IPS-15b (cell line): Measurements from ENCODE around the gene DGUOK.

ENCODE experiments used
- H3K27me3 ChIP-seq: one replicate; pipeline ENCODE4 v1.6.1; 2013; ENCODE audit warnings: low read length; ENCODE audit not compliant: control insufficient read depth, insufficient read depth
- H3K36me3 ChIP-seq: one replicate; pipeline ENCODE4 v1.6.1; 2013; ENCODE audit warnings: low read length; ENCODE audit not compliant: control insufficient read depth, insufficient read depth
- H3K4me1 ChIP-seq: one replicate; pipeline ENCODE4 v1.6.1; 2013; ENCODE audit warnings: mild to moderate bottlenecking, low read length; ENCODE audit not compliant: control insufficient read depth, insufficient read depth
- H3K4me3 ChIP-seq: one replicate; pipeline ENCODE4 v1.5.1; 2013; ENCODE audit warnings: low read depth, low read length
- H3K9ac ChIP-seq: one replicate; pipeline ENCODE4 v1.6.1; 2013; ENCODE audit warnings: low read depth, mild to moderate bottlenecking, low read length
- H3K9me3 ChIP-seq: one replicate; pipeline ENCODE4 v1.6.1; 2013; ENCODE audit warnings: mild to moderate bottlenecking, low read length; ENCODE audit not compliant: control insufficient read depth, insufficient read depth

The DGUOK gene

GRCh38 chr2:73915437-73915993 is 11.2 kb upstream of the DGUOK start:
- no peaks in the 10 kb centered on the region for H3K36me3 ChIP-seq
- H3K9me3 ChIP-seq: no peaks in the 10 kb centered on the region
- H3K9ac ChIP-seq: no peak overlapping the region
- H3K4me1 ChIP-seq: no peaks in the 10 kb centered on the region
- H3K4me3 ChIP-seq: no peak overlapping the region
- no peaks in the 10 kb centered on the region for H3K27me3 ChIP-seq

- no peak overlapping the region for H3K4me3 ChIP-seq
- no peaks in the 10 kb centered on the region for H3K36me3 ChIP-seq
- H3K27me3 ChIP-seq: no peaks in the 10 kb centered on the region
- no peaks in the 10 kb centered on the region for H3K9me3 ChIP-seq
- no peak overlapping the region for H3K9ac ChIP-seq
- peaks cover 8% of the 10 kb centered on the region for H3K4me1 ChIP-seq
Observed at GRCh38 chr2:73916666-73917065, 10.0 kb upstream of the DGUOK start.

- Histone ChIP-seq H3K27me3 (no peaks in the 10 kb centered on the region), H3K9ac (no peak overlapping the region), H3K4me1 (peaks cover 8% of the 10 kb centered on the region), H3K4me3 (no peak overlapping the region), H3K9me3 (no peaks in the 10 kb centered on the region), H3K36me3 (no peaks in the 10 kb centered on the region)
Observed at GRCh38 chr2:73917296-73917695, 9.4 kb upstream of the DGUOK start.

- Histone ChIP-seq H3K27me3 (no peaks in the 10 kb centered on the region), H3K4me1 (peaks cover 8% of the 10 kb centered on the region), H3K9me3 (no peaks in the 10 kb centered on the region), H3K4me3 (no peak overlapping the region), H3K9ac (no peak overlapping the region), H3K36me3 (no peaks in the 10 kb centered on the region)
Observed at GRCh38 chr2:73917696-73918207, 8.9 kb upstream of the DGUOK start.

- no peaks in the 10 kb centered on the region for H3K36me3 ChIP-seq
- no peak overlapping the region for H3K4me3 ChIP-seq
- peaks cover 8% of the 10 kb centered on the region for H3K4me1 ChIP-seq
- H3K9ac ChIP-seq: no peak overlapping the region
- H3K27me3 ChIP-seq: no peaks in the 10 kb centered on the region
- no peaks in the 10 kb centered on the region for H3K9me3 ChIP-seq
Observed at GRCh38 chr2:73918856-73919255, 7.8 kb upstream of the DGUOK start.

- no peaks in the 10 kb centered on the region for H3K9me3 ChIP-seq
- H3K9ac ChIP-seq: no peak overlapping the region
- no peaks in the 10 kb centered on the region for H3K27me3 ChIP-seq
- peaks cover 8% of the 10 kb centered on the region for H3K4me1 ChIP-seq
- H3K4me3 ChIP-seq: no peak overlapping the region
- H3K36me3 ChIP-seq: no peaks in the 10 kb centered on the region
Observed at GRCh38 chr2:73919596-73920228, 7.0 kb upstream of the DGUOK start.

- no peak overlapping the region for H3K4me3 ChIP-seq
- H3K4me1 ChIP-seq: peaks cover 8% of the 10 kb centered on the region
- H3K27me3 ChIP-seq: no peaks in the 10 kb centered on the region
- H3K36me3 ChIP-seq: no peaks in the 10 kb centered on the region
- no peaks in the 10 kb centered on the region for H3K9me3 ChIP-seq
- no peak overlapping the region for H3K9ac ChIP-seq
Observed at GRCh38 chr2:73920577-73921545, 5.8 kb upstream of the DGUOK start.

GRCh38 chr2:73921581-73921980 is 5.1 kb upstream of the DGUOK start:
- H3K4me1 ChIP-seq: peaks cover 12% of the 10 kb centered on the region
- H3K4me3 ChIP-seq: no peak overlapping the region
- no peak overlapping the region for H3K9ac ChIP-seq
- H3K9me3 ChIP-seq: no peaks in the 10 kb centered on the region
- H3K36me3 ChIP-seq: no peaks in the 10 kb centered on the region
- no peaks in the 10 kb centered on the region for H3K27me3 ChIP-seq

- no peaks in the 10 kb centered on the region for H3K27me3 ChIP-seq
Observed at GRCh38 chr2:73922681-73923080, 4.0 kb upstream of the DGUOK start.

GRCh38 chr2:73925033-73925704 is 1.5 kb upstream of the DGUOK start:
- Histone ChIP-seq H3K27me3 (no peaks in the 10 kb centered on the region), H3K9me3 (no peaks in the 10 kb centered on the region), H3K36me3 (no peaks in the 10 kb centered on the region), H3K4me1 (peaks cover 12% of the 10 kb centered on the region), H3K4me3 (no peak overlapping the region), H3K9ac (no peak overlapping the region)

More at GRCh38 chr2:73922681-73923080, 4.0 kb upstream of the DGUOK start:
- H3K36me3 ChIP-seq: no peaks in the 10 kb centered on the region
- no peaks in the 10 kb centered on the region for H3K9me3 ChIP-seq
- H3K4me1 ChIP-seq: peaks cover 12% of the 10 kb centered on the region
- no peak overlapping the region for H3K4me3 ChIP-seq
- no peak overlapping the region for H3K9ac ChIP-seq

GRCh38 chr2:73925853-73926492 is 707 bp upstream of the DGUOK start:
- peaks cover 8% of the 10 kb centered on the region for H3K4me1 ChIP-seq
- H3K9ac ChIP-seq: peak overlapping the region; percentile 1
- no peaks in the 10 kb centered on the region for H3K9me3 ChIP-seq
- no peaks in the 10 kb centered on the region for H3K27me3 ChIP-seq
- no peaks in the 10 kb centered on the region for H3K36me3 ChIP-seq
- H3K4me3 ChIP-seq: peak overlapping the region; percentile 86
